ENCODE results near the gene TNS1.
"Not testable (repeated sequence)": the region's sequence is repeated elsewhere in the genome, so short reads cannot be mapped to it uniquely, and the experiment has no call there.

TNS1 gene

DNA sequence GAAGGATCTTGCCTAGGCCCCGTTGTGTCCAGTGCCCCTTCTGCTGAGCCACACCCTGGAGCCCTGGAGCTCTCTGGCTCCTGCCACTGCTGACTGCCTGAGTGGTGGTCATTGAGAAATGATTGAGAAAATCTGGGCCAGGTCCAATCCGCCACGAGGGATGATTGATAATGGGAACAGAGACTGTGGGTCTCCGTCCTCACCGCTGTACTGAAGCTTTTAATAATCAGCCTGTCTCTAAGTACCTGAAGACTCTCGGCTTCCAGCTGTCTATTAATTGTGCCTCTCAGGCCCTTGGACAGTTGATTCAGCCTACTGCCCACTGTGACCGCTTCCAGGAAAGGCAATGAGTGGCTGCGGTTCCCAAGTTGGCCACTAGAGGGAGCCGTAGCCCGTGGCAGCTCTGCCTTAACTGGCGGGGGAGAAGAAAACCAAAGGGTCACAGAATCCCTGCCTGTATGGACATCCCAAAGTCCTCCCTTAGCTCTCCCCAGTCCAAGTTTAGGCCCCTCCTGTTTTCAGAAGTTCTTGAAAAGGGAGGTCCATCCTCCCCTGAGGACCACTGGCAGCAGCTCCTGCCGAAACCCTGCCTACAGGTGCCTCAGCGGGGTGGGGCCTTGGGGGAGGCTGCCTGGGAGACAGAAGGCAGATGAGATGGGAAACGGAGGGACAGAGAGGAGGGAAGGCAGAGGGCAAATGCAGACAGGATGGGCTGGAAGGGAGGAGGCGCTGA is 213.6 kb downstream of the TNS1 start:
- DNase-seq (ENCODE audit: low read depth in 2 of 3, low spot score in 2 of 3): peak; percentile 41 to 82 (median 74)

DNA sequence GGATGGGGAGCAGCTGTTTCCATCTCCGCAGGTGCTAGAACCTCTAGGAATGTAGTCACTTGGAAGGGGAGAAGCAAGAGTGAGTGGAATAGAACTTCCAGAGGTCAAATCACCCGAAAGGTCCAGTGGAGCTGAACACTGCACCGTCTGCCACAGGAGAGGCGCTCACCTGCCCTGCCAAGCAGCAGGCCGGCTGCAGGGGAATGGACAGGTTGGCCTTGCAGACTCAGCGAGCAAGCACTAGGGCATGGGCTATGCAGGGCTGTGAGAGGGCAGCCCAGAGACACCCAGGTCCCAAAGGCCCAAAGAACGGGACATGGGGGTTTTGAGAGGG is 214.2 kb downstream of the TNS1 start:
- DNase-seq (ENCODE audit: low read depth in 2 of 3, low spot score in 2 of 3): no peak

DNA sequence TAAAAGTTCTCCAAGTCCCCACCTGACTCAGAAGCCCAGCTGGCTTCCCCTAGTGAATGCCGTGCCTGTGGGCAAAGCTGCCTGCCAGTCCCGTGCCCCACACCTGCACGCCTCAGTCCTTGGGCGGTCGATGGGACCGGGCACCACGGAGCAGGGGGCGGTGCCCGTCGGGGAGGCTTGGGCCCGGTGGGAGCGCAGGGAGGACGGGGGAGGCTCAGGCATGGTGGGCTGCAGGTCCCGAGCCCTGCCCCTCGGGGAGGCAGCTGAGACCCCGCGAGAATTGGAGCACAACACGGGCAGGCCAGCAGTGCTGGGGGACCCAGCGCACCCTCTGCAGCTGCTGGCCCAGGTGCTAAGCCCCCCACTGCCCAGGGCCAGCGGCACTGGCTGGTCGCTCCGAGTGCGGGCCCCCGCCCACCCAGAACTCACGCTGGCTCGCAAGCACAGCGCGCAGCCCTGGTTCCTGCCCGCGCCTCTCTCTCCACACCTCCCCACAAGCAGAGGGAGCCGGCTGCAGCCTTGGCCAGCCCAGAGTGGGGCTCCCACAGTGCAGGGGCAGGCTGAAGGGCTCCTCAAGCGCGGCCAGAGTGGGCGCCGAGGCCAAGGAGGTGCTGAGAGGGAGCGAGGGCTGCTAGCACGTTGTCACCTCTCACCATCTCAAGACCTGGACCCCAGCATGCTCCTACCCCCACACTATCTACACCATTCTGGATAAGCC is 215.5 kb downstream of the TNS1 start:
- no peak for DNase-seq (ENCODE audit: low read depth in 2 of 3, low spot score in 2 of 3)

DNA sequence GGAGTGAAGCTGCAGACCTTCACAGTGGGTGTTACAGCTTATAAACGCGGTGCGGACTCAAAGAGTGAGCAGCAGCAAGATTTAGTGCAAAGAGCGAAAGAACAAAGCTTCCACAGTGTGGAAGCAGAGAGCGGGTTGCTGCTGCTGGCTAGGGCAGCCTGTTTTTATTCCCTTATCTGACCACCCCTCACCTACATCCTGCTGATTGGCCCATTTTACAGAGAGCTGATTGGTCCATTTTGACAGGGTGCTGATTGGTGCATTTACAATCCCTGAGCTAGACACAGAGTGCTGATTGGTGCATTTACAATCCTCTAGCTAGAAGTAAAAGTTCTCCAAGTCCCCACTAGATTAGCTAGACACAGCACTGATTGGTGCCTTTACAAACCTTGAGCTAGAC is 216.2 kb downstream of the TNS1 start:
- not testable (repeated sequence) for DNase-seq (ENCODE audit: low read depth in 2 of 3, low spot score in 2 of 3)

DNA sequence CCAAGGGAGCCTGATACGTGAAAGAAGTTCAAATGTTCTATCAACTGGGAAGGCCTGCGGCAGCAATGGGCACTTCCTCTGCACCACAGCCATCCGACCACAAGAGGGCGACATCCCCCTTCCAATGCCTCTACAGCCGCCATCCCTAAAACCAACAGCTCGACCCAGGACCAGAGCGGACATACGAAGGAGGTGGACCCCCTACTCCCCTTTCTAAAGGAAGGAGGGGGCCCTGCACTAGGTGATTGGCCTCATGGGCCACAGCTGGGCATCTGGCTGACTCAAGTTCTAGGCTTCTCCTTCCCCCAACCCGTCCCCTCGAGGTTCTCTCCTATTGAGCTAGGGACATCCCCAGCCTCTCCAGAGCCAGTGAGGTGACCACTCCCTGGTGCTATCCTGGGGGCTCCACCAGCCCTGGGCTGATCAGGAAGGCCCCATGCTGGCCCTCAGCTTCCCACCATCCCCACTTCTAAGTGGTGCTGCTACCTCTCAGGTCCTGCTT is 217.2 kb downstream of the TNS1 start:
- DNase-seq (ENCODE audit: low read depth in 2 of 3, low spot score in 2 of 3): peak; percentile 37 to 78 (median 67)

DNA sequence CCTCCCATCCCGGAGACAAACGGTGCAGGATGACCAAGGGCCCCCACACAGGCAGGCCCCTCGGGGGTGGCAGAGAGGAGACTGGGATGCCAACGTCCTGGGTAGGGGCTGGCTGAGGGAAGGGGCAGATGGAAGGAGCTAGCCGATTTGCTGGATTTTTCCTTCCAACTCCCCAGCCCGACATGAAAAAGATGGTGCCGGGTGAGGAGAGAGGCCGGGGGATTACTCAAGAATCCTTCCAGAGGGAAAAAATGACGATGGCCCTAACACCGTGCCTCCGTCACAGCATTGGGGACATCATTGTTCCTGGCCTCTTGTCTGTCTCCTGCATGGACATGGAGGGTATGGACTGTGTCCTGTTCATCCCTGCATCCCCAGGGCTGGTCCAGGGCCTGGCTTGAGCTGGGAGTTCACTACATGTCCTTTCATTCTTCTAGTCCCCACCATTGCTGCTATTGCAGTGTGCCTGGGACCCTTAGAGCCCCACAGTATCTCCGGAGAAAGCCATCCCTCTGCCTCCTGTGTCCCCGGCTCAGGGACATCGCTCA is 217.7 kb downstream of the TNS1 start:
- DNase-seq (ENCODE audit: low read depth in 2 of 3, low spot score in 2 of 3): no peak

DNA sequence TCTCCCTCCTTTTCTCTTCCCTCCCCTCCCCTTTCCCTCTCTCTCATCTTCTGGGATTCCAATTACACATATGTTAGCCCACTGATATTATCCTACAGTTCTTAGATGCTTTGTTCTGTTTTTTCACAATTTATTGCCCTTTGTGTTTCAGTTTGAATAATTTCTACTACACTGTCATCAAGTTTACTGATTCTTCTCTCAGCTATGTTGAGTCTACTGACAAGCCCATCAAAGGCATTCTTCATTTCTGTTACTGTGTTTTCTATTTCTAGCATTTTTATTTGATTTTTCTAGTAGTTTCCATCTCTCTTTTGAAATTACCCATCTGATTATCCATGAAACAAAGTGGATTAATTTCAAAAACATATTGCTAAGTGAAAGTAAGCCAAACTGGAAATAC is 219.6 kb downstream of the TNS1 start:
- DNase-seq (ENCODE audit: low read depth in 2 of 3, low spot score in 2 of 3): no peak

DNA sequence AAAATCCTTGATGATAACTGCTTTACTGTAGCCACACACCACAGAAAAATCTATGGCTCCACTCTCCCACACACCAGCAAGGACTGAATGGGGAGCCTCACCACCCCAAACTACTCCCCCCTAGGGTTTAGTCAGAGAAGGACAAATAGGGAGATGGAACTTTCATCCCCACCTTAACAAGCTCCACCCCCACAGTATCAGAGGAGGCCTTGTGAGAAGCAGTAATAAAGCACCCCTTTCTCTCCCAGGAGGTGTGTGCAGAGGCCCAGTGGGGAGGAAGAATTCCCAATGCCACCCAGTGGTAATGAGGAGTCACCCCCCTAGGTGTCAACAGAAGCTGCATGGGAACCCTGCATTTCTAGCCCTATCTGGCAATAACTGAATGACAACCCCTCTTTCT is 224.9 kb downstream of the TNS1 start:
- DNase-seq (ENCODE audit: low read depth in 2 of 3, low spot score in 2 of 3): no peak

DNA sequence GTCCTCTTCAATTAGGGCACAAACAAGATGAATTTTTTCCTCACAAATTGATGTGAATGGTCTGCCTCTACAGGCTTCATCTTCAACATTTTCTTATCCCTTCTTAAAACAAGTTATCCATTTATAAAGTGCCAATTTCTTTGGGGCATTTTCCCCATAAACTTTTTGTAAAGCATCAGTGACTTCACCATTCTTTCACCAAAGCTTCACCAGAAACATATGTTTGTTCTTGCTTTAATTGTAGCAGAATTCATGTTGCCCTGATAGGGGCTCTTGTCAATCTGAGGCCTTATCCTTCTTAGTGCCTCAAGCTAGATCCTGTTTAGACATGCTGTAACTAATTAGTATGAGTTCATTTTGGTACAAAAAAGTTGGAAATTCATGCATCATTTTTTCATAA is 226.2 kb downstream of the TNS1 start:
- no peak for DNase-seq (ENCODE audit: low read depth in 2 of 3, low spot score in 2 of 3)

DNA sequence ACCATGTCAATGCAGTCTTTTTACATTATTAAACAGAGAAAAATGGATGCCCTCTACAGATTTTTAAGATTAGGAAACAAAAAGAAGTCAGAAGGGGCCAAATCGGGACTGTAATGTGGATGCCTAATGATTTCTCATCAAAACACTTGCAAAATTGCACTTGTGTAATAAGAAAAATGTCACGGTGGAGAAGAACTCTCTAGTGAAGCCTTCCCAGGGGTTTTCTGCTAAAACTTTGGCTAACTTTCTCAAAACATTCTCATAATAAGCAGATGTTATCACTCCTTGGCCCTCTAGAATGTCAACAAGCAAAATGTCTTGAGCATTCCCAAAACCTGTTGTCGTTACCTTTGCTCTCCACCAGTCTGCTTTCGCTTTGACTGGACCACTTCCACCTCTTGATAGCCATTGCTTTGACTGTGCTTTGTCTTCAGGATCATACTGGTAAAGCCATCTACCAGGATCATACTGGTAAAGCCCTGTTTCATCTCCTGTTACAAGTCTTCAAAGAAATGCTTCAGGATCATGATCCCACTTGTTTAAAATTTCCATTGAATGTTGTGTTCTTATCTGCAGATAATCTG is 226.8 kb downstream of the TNS1 start:
- DNase-seq (ENCODE audit: low read depth in 2 of 3, low spot score in 2 of 3): no peak

DNA sequence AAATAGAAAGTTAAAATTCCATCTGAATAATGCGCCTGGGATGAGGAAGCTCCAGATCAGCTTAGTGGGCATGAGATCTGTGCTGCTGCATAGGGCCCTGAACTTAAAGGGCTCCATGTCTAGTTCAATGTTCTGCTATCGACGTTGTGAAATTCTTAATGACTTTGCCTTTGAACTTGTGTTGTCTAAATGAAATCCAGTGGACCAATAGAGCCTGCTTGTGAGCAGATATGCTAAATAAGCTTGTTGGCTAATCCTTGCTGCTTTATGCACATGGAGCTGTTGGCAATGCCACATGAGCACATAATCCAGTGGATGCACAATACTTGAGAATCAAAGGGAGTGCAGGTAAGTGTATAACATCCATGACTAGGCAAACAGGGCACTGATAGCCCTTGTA is 228.6 kb downstream of the TNS1 start:
- no peak for DNase-seq (ENCODE audit: low read depth in 2 of 3, low spot score in 2 of 3)

DNA sequence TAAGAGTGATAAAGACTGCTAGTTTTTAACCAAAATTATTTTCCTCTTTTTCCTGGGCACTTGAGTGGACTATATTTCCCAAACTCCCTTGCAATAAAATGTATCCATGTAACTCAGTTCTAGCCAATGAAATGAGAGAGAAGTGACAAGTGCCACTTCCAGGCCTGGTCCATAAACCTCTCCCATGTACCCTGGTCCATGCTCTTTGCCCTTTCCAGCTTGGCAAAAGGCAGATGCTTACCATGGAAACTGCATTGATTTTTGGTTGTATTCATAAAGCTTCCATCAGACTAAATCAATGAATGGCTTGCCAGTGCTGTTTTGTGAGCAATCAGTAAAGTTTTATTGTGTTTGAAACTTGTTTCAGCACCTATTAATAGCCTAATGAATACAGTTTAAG is 229.3 kb downstream of the TNS1 start:
- DNase-seq (ENCODE audit: low read depth in 2 of 3, low spot score in 2 of 3): no peak

DNA sequence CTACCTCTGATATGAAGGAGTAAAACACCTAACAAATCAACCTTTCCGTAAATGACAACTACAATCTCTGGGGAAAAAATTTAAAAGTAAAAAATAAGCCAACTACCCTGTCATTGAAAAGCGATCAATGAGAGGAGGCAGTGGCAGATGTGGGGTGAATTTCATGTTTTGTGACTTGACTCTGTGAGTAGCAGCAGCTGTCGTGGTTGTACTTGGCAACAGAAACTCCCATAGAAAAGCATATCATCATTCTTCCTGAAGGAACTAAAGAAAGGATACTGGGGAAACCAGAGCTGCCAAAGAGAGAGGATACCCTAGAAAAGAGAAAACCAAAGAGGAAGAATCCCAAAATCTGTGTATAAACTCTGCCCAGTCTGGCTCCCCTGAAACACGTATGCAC is 236.4 kb downstream of the TNS1 start:
- no peak for DNase-seq (ENCODE audit: low read depth in 2 of 3, low spot score in 2 of 3)

DNA sequence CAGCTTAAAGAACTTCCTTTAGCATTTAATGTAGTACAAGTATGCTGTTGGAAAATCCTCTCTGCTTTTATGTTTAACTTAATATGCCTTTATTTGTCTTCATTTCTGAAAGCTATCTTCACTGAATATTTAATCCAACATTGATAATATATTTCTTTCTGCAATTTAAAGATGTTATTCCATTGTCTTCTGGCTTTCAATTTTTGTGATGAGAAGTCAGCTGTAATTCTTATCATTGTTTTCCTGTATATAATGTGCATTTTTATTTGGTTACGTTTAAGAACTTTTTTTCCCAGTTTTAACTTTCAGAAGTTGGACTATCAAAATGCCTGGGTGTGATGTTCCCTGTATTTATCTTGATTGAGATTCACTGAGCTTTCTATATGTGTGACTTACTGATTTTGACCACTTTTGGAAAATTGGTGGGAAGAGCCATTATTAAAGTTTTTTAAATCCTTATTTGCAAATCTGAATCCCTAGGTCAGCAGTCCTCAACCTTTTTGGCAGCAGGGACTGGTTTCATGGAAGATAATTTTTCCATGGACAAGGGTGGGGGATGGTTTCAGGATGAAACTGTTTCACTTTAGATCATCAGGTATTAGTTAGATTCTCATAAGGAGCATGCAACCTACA is 241.0 kb downstream of the TNS1 start:
- DNase-seq (ENCODE audit: low read depth in 2 of 3, low spot score in 2 of 3): no peak

DNA sequence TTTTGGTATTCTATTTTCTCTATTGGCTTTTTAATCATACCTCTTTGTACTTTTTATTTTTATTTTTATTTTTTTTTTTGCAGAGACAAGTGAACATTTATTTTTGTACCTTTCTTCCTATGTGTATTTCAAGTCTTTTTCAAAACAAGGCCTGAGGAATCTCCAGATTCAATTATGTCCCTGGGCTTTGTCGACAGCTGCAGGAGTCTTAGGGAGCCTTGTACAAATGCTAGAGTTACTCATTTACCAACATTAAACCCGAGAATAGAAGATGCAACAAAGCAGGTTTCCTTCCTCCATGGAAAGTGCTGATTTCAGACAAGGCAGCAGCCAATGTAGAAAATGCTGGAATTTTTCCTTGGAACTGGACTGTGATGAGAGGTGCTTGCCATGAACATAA is 242.8 kb downstream of the TNS1 start:
- no peak for DNase-seq (ENCODE audit: low read depth in 2 of 3, low spot score in 2 of 3)

DNA sequence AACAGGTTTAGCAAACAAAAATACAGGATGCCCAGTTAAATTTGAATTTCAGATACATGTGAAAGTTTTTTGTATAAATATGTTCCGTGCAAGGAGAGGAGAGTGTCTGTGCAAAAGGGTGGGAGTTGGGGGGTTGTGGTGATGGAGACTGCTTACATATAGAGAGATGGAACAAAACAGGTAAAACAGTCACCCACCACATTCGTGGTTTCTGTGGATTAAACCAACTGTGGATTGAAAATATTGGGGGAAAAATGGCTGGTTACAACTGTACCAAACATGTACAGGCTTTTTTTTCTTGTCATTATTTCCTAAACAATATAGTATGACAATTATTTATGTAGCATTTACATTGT is 245.7 kb downstream of the TNS1 start:
- no peak for DNase-seq (ENCODE audit: low read depth in 2 of 3, low spot score in 2 of 3)

DNA sequence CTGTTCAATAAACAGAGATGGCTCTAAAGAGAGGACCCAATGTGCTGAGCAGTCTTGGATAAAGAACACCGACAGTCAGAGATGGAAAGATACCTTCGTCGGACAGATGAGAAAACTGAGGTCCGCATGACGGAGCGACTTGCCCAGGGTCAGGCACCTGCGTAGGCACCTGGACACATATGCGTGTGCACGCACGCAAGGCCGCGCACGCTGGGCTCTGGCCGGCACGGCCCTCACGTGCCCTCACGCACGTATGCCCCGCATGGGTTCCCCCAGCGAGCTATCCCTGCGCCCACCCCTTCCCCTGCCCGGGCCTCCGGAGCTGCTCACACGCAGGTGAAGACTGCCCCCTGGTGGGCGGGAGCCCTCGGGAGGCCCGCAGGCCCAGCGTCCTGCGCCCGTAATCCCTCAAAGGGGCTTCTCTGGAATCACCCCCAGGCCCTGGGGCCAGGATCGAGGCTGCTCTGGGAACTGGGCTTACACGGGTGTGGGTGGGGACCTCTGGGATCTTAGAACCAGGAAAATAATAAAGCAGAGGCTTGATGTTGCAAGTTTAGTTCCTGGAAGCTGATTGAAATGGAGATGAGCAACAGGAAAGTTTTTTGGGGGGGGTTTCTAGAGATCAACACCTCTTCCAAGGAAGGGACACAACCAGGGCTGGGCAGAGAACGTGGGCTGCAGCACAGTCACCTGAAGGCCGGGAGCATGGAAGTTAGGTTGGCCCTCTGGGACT is 246.3 kb downstream of the TNS1 start:
- peak; percentile 52 to 77 (median 67) for DNase-seq (ENCODE audit: low read depth in 2 of 3, low spot score in 2 of 3)

DNA sequence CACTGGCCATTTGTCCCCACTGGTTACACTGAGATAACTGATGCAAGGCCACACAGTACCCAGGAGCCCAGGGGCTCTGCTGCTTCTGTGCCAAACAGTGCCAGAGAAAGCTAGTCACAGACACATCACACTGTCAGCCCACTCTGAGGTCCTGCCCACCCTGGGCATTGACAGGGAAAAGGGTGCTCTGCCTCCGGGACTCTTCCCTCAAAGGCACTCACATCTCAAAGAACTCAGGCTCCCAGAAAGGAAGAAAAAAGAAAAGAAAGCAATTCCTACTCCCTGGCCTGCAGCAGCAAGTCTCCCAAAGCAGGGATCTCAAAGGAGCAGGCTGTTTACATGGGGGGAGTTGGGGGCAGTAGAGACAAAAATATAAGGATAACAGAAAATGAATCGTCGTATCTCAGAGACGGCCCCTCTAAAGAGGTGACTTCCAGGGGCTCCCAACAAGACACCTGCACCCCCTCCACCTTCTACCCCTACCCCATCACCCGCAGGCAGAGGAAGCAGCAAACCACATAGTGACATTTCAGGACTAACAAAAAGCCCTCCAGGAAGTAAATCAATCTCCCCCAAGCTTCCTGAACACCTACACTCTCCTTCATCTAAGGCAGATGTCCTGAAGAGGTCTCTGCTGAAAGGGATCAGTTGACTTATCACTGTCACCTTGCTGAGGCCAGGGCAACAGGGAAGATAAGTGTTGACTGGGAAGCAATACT is 247.6 kb downstream of the TNS1 start:
- DNase-seq (ENCODE audit: low read depth in 2 of 3, low spot score in 2 of 3): no peak

DNA sequence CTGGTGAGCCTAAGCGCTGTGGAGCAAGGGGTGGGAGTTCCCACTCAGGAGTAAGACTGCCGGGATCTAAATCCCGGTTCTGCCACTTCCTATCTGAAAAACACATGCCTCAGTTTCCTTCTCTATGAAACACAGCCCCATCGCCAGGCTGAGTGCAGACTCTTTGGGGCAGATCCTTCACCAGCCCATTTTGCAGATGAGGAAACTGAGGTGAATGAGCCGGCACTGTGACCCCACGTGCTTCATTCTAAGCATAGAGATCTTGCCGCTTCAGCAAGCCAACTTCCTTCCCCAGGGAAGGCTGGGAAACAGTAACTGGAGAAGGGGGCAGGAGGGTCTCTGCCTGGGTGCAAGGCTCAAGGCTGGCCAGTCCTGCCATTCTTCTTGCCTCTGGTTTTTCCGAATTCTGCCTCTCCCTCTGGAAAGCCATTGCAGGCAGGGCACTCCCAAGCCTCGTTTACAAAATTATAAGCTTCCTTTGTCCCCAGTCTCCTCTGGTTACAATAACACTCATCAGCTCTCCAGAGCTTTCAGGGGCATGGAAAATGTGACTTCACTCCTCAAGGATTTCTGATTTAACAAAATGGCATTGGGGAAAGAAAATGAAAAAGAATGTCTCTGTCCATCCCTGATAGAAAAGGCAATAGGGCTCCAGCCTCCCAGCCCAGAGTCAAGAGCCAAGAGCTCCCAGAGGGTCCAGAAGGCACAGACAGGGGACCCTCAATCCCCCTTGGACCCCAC is 249.2 kb downstream of the TNS1 start:
- DNase-seq (ENCODE audit: low read depth in 2 of 3, low spot score in 2 of 3): no peak

Data from activated CD8-positive, alpha-beta memory T cell treated with anti-CD3 and anti-CD28 coated beads for 48 hours (primary cell).